GM12878 (cell line): ENCODE measurements around the gene CELSR3. TPM values are rescaled to one million over a fixed set of nuclear protein-coding genes. Genes with fewer than 3 reads are reported as not detected.

Source experiments
- ATAC-seq: fragments of 200-7000 bp; cut with Tn5 transposase; 3 replicates; pipeline ENCODE4 v1.9.1; 2020; ENCODE audit warnings: mild to moderate bottlenecking, moderate library complexity
- BruUV-seq: library from RNA; stranded (reverse); fragments of 400-500 nt; replicated peaks from 2 replicates; lab custom pipeline; 2021; lab: Mats Ljungman, UMichigan
- CTCF ChIA-PET: fragments of 300-600 bp; sonication (Branson Sonifier 250); formaldehyde crosslinking; extraction: SDS; loops from one replicate; lab custom pipeline; 2021; ENCODE audit warnings: inconsistent platforms; lab: Yijun Ruan, JAX
- POLR2A ChIA-PET: fragments of 350-600 bp; formaldehyde crosslinking; extraction: SDS; loops from one replicate; lab custom pipeline; 2021; ENCODE audit warnings: inconsistent platforms; lab: Charles Lee
- RAD21 ChIA-PET: fragments of 300-600 bp; sonication (Branson Sonifier 250); formaldehyde crosslinking; loops from one replicate; lab custom pipeline; 2023; ENCODE audit warnings: antibody characterized with exemption; ENCODE audit not compliant: unreplicated experiment; lab: Charles Lee
- SMC1A ChIA-PET: fragments of 300-600 bp; sonication (Branson Sonifier 250); formaldehyde crosslinking; loops from one replicate; lab custom pipeline; 2023; ENCODE audit not compliant: unreplicated experiment, uncharacterized antibody; lab: Charles Lee
- DNase-seq: peaks from one replicate; pipeline ENCODE4 v3.0.0-alpha.2; 2011; ENCODE audit warnings: low read depth, low spot score
- FAIRE-seq: peaks from 3 replicates; lab custom pipeline; 2011; peaks lifted over from hg19 to GRCh38; lab: Jason Lieb, UNC
- H2AFZ ChIP-seq: 2 replicates; pipeline ENCODE4 v1.6.0; 2011; ENCODE audit warnings: low read depth, low read length, control low read depth; ENCODE audit not compliant: control insufficient read depth
- H3K27ac ChIP-seq: 2 replicates; pipeline ENCODE4 v1.5.1; 2011; ENCODE audit warnings: control low read depth; ENCODE audit not compliant: control insufficient read depth, insufficient read depth
- H3K27me3 ChIP-seq, 2 experiments: replicated peaks in 1 of 2; 2 replicates each; pipeline versions ENCODE4 v1.6.0 to v1.6.1; 2011; ENCODE audit warnings: low read length in 1 of 2; ENCODE audit not compliant: control insufficient read depth in 2 of 2, insufficient read depth in 2 of 2
- H3K36me3 ChIP-seq, 2 experiments: 2 replicates each; pipeline ENCODE4 v1.5.1; 2011; ENCODE audit warnings: low read length in 1 of 2; ENCODE audit not compliant: control insufficient read depth in 2 of 2, insufficient read depth in 2 of 2
- H3K4me1 ChIP-seq: 2 replicates; pipeline ENCODE4 v1.6.1; 2011; ENCODE audit warnings: mild to moderate bottlenecking, low read length, moderate library complexity, mixed read lengths; ENCODE audit not compliant: control insufficient read depth, insufficient read depth
- H3K4me2 ChIP-seq: 2 replicates; pipeline ENCODE4 v1.6.0; 2011; ENCODE audit warnings: control low read depth; ENCODE audit not compliant: control insufficient read depth, insufficient read depth
- H3K4me3 ChIP-seq: fragments of 200-600 bp; sonication (generic); 2 replicates; pipeline ENCODE4 v1.5.1; 2016
- H3K79me2 ChIP-seq: 2 replicates; pipeline ENCODE4 v1.6.0; 2011; ENCODE audit warnings: low read length; ENCODE audit not compliant: control insufficient read depth, insufficient read depth
- H3K9ac ChIP-seq: 2 replicates; pipeline ENCODE4 v1.8.0; 2011; ENCODE audit warnings: low read length, control low read depth, mixed read lengths; ENCODE audit not compliant: control insufficient read depth, insufficient read depth
- H3K9me3 ChIP-seq: replicated peaks from 3 replicates; pipeline ENCODE4 v1.5.1; 2011; ENCODE audit warnings: mild to moderate bottlenecking, low read length; ENCODE audit not compliant: control insufficient read depth, insufficient read depth
- H4K20me1 ChIP-seq: 2 replicates; pipeline ENCODE4 v1.6.0; 2011; ENCODE audit not compliant: control insufficient read depth, insufficient read depth
- ATF3 ChIP-seq: IDR thresholded peaks from 2 replicates; pipeline ENCODE4 v1.6.1; 2011; ENCODE audit warnings: low read depth, mild to moderate bottlenecking, low read length, moderate library complexity, borderline replicate concordance; ENCODE audit errors: extremely low read depth
- BRCA1 ChIP-seq: IDR thresholded peaks from 2 replicates; pipeline ENCODE4 v1.6.1; 2011; ENCODE audit warnings: low read depth, low read length, improper control_type of control experiment
- CHD1 ChIP-seq: IDR thresholded peaks from 2 replicates; pipeline ENCODE4 v1.6.1; 2012; ENCODE audit warnings: low read depth, low read length, improper control_type of control experiment
- CHD4 ChIP-seq: fragments of 200-600 bp; sonication (generic); IDR thresholded peaks from 2 replicates; pipeline ENCODE4 v1.6.1; 2016; ENCODE audit warnings: mild to moderate bottlenecking
- EP300 ChIP-seq, 2 experiments: fragments of 150-350 bp in 1 of 2; IDR thresholded peaks; 2 replicates each; pipeline ENCODE4 v1.6.1; 2011 to 2012; ENCODE audit warnings: low read depth in 2 of 2, low read length in 2 of 2, borderline replicate concordance in 1 of 2, improper control_type of control experiment in 1 of 2, inconsistent platforms in 1 of 2; ENCODE audit not compliant: control insufficient read depth in 1 of 2
- FOS ChIP-seq: IDR thresholded peaks from 3 replicates; pipeline ENCODE4 v1.6.1; 2011; ENCODE audit warnings: borderline replicate concordance; ENCODE audit not compliant: insufficient read length; ENCODE audit errors: extremely low read depth
- GATAD2B ChIP-seq: fragments of 450-650 bp; conservative IDR thresholded peaks from 2 replicates; pipeline ENCODE4 v1.6.1; 2017; ENCODE audit warnings: low read depth, mild to moderate bottlenecking, moderate library complexity
- MLLT1 ChIP-seq: fragments of 450-650 bp; IDR thresholded peaks from 2 replicates; pipeline ENCODE4 v1.6.1; 2016; ENCODE audit warnings: mild to moderate bottlenecking
- MXI1 ChIP-seq: fragments of 150-350 bp; IDR thresholded peaks from 2 replicates; pipeline ENCODE4 v1.6.1; 2011; ENCODE audit warnings: low read depth, mild to moderate bottlenecking, inconsistent platforms, low read length, improper control_type of control experiment
- PAX5 ChIP-seq: IDR thresholded peaks from 2 replicates; pipeline ENCODE4 v1.6.1; 2011; ENCODE audit warnings: low read depth, low read length, borderline replicate concordance
- RAD51 ChIP-seq: fragments of 450-650 bp; IDR thresholded peaks from 2 replicates; pipeline ENCODE4 v1.6.1; 2016; ENCODE audit warnings: moderate library complexity, mild to moderate bottlenecking, inconsistent platforms
- SREBF2 ChIP-seq: IDR thresholded peaks from 2 replicates; pipeline ENCODE4 v1.6.1; 2012; ENCODE audit warnings: mild to moderate bottlenecking, low read length
- TARDBP ChIP-seq: IDR thresholded peaks from 2 replicates; pipeline ENCODE4 v1.6.1; 2016; ENCODE audit warnings: borderline replicate concordance
- WGBS: methylation state at CpG from one replicate; pipeline ENCODE4 v1.1.6; 2016; ENCODE audit warnings: low lambda C conversion rate; ENCODE audit not compliant: insufficient replicate concordance, insufficient coverage; ENCODE audit errors: missing lambda C conversion rate; 5-methylcytosine and 5-hydroxymethylcytosine counted together
- in situ Hi-C: fragments of 300-500 bp; cut with MboI; formaldehyde crosslinking; loops from 9 replicates; pipeline ENCODE4 v1.14.3; 2018; ENCODE audit warnings: mixed read lengths
- intact Hi-C: fragments of 100-400 bp; cut with micrococcal nuclease; formaldehyde crosslinking; loops from one replicate; pipeline ENCODE4 v1.14.2; 2022; ENCODE audit not compliant: unreplicated experiment
- polyA plus RNA-seq, 11 experiments: library from polyadenylated mRNA; depleted of rRNA in 4 of 11; unstranded in 6 of 11; stranded (reverse) in 5 of 11; fragments of >200 nt; fragmentation: Nextera tagmentation in 4 of 11; fragmentation: Illumina TruSeq in 1 of 11; extraction: Ambion mirVana in 4 of 11; extraction: Trizol in 1 of 11; gene quantifications; 1 replicate in 1 of 11; 2 replicates in 10 of 11; pipeline versions ENCODE4 v1.2.1 to v1.2.3, GENCODE V29; 2011 to 2016; ENCODE audit warnings: inconsistent platforms in 2 of 11, missing spikeins in 2 of 11, low read depth in 1 of 11
- total RNA-seq, 4 experiments: library from RNA; depleted of rRNA in 3 of 4; stranded (reverse); fragments of >200 nt in 3 of 4; fragmentation: Illumina TruSeq in 1 of 4; extraction: Trizol in 1 of 4; gene quantifications; 2 replicates each; pipeline versions ENCODE4 v1.2.1 to v1.2.3, GENCODE V29; 2013 to 2021

Gene CELSR3
- total and polyA plus RNA-seq, 10 of the 15 experiments (the other 5 are each of a cell fraction or from before 2014, with no cell fraction given): 0.08 to 1.6 (median 0.57) TPM

- POLR2A ChIA-PET: no interaction called here
- no peak overlapping the region for H3K4me3 ChIP-seq
- H3K4me1 ChIP-seq: peaks cover 15% of the 10 kb centered on the region
- peaks cover 8 to 20% of the 10 kb centered on the region in 2 experiments for H3K36me3 ChIP-seq
- peaks cover 26% of the 10 kb centered on the region for H3K79me2 ChIP-seq
- no TSS peak for BruUV-seq
- no peak overlapping the region for H3K4me2 ChIP-seq
- in situ Hi-C loops: no loop called here
- TF ChIP-seq MLLT1 (no peak), MXI1 (no peak), FOS (no peak), CHD4 (no peak), ATF3 (no peak), GATAD2B (no peak), TARDBP (no peak), CHD1 (no peak), BRCA1 (no peak), PAX5 (no peak), SREBF2 (no peak), EP300 (IDR thresholded peaks at IDR 0.05; ENCODE audit: borderline replicate concordance in 1 of 2, control insufficient read depth in 1 of 2, low read depth in 2 of 2, low read length in 2 of 2) (no peak), RAD51 (no peak)
- TF ChIP-seq, all 136 proteins: peak for 0
- Histone ChIP-seq H4K20me1 (no peaks in the 10 kb centered on the region), H3K27me3 (no peaks in the 10 kb centered on the region), H3K9me3 (no peaks in the 10 kb centered on the region), H3K27ac (no peak overlapping the region), H2AFZ (no peak overlapping the region), H3K9ac (no peak overlapping the region)
- no peak for ATAC-seq
- ChIA-PET CTCF (interaction anchor here (0.6 kb wide), 1 partner anchor 136 kb away, joined by 3 read pairs; no protein-coding TSS in a partner anchor), SMC1A (no interaction called here), RAD21 (interaction anchor here (1.5 kb wide), 1 partner anchor 280 kb away, joined by 3 read pairs; no protein-coding TSS in a partner anchor)
- WGBS: 97% methylated on average over 16 of the region's 17 CpGs
- intact Hi-C loops: no loop called here
- FAIRE-seq: no peak
- no peak for DNase-seq
Measured at GRCh38 chr3:48680811-48681540, 18.3 kb upstream of the CELSR3 start.
